Stimulated activated CD8-positive, alpha-beta memory T cell treated with anti-CD3 and anti-CD28 coated beads, Interleukin-12 subunit alpha, Interleukin-12 subunit beta, amount 100 ng/mL, for 24 hours (primary cell): ENCODE data around the gene UBN2.
A peak's percentile ranks its signal among the peaks of the same experiment; 100 is the strongest.
"Not testable (repeated sequence)": the region's sequence is repeated elsewhere in the genome, so short reads cannot be mapped to it uniquely, and the experiment has no call there.

Experiments
- DNase-seq: peaks from one replicate; pipeline ENCODE4 v3.0.0-alpha.2; 2020; ENCODE audit errors: extremely low read depth

Gene UBN2

DNA sequence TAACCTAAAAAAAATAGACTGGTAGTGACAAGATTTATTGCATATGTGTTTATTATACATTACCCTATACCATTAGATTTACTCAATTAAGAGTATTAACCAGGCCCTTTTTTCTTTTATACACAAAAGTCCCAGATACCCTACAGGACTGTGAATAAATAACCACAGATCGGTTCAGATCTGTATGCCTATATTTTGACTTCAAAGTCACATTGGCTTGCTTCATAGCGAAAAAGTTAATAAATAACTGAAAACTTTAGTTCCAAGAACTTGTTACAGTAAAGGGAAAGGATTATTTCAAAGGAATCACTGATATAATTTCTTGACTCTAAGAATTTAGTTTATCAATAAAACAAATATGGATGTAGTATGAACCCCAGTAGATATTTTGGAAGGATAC lies 68.3 kb downstream of the UBN2 start:
- no peak for DNase-seq

DNA sequence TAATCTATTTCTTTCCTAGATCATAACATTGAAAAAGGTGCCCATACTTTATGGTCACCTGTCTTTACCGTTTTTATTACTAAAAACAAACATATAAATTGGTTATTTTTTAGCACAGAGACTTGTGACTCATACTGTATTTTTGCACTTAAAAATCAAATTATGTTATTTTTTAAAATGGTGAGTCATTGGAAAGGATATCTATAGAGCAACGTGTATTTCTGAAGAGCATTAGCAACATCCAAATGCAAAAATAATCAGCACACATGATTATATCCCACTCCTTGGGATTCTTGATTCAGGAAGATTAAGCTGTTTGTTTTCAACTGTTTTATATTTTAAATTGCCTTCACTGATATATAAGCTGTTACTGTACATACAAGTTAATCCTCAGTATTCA lies 69.4 kb downstream of the UBN2 start:
- no peak for DNase-seq

DNA sequence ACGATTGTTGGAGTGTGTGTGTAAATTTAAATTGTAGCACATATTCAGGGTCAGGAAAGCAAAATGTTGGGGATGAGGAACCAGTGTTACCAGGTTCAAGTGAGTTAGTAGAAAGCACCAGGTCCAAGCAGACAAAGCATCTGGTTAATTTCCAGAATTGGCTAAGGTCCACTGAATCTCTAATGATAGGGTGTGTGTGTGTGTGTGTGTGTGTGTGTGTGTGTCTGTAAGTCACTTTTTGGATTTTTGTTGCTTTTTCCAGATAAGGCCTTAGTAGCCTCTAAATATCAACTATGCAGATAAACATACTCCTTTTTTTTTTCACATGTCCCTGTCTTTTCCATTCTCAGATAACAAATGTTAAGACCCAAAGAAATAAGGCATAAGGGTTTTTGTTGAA lies 73.5 kb downstream of the UBN2 start:
- DNase-seq: no peak

DNA sequence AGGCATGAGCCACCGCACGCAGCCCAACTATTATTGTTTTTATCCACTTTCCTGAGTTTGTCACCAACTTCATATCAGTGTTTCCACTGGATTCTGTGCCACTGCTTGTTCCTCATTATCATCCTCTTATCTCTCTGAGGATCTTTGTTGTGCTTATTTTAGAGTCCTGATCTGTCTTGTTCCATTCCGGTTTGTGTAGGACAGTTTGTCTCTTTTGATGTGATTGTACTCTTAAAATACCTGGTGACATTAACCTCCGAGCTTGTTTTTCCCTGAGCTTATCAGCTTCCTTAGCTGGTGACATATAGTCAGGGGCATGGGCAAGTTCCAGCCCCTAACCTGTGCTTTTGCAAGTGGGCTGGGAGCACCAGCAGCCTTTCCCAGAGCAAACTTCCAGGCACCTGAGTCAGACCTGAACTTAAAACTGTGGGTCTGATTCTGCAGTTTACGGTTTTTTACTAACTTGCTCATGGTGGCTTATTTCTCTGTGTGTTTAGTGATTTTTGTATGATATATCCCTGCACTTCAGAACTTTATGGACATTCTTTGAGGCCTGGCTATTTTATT lies 87.0 kb downstream of the UBN2 start:
- no peak for DNase-seq

DNA sequence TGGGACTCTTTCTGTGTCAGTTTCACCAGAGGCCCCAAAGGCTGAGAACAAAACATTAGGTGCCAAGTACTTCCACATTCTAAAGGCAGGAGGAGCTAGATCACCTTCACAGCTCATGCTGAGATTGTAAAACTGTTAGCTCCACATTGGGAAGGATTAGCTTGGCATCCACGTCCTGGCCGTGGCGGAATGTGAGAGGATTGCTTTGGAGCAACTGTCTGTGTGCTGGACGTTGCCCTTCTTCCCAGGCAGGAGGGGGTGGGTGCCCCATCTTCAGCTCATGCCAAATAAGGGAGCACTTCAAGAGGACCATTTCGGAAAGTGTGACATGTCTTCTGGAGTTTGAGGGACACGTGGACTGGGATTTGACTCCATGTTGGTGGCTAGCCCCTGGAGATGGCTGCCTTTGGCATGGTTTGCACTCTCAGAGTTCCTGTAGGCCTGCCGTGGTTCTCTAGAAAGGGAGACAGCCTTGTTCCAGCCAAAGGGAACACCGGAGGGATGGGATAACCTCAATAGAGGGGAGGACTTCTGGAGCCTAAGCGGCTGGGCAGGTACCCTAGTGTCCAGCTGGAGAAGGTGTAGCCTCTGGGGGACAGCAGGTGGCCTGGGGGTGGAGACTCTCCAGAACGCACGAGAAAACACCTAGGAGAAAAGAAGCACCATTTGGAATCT lies 90.2 kb downstream of the UBN2 start:
- no peak for DNase-seq

DNA sequence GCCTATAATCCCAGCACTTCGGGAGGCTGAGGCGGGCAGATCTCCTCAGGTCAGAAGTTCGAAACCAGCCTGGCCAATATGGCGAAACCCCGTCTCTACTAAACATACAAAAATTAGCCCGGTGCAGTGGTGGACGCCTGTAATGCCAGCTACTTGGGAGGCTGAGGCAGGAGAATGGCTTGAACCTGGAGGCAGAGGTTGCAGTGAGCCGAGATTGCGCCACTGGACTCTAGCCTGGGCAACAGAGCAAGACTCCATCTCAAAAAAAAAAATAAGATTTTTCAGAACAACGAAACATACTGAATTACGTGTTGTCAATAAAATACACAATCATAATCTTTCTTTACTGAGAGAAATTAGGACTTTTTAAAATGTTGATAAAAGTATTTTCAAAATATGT lies 93.7 kb downstream of the UBN2 start:
- DNase-seq: not testable (repeated sequence)

DNA sequence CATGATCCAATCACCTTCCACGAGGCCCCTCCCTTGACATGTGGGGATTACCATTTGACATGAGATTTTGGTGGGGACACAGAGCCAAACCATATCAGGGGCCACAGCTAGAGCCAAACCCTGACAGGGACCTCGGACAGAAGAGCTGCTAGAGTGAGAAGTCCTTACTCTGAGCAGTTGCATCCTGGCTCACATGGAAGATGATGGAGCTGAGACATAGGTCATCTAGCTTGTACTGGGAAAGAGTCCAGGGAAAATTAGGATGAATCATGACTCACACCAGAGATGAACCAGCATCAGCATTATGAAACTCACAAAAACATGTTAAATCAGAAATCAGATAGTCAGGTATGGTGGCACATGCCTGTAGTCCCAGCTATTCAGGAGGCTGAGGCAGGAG lies 97.3 kb downstream of the UBN2 start:
- DNase-seq: no peak

DNA sequence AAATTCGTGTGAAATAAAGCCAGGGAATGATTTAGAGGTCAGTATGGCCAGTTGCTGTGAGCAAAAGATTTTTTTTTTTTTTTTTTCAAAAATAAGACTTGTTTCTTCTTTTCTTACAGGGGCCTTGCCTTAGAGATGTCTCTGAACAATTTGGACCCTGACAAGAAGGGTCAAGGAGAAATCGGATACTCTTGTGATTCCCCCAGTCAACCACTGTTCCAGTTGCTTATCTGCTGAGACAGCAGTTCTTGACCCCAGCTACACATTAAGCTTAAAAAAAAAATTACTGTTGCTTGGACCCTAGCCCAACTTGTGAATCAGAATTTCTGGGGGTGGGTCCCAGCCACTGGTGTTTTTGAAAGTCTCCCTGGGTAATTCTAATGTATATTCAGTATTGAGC lies 98.1 kb downstream of the UBN2 start:
- DNase-seq: no peak

DNA sequence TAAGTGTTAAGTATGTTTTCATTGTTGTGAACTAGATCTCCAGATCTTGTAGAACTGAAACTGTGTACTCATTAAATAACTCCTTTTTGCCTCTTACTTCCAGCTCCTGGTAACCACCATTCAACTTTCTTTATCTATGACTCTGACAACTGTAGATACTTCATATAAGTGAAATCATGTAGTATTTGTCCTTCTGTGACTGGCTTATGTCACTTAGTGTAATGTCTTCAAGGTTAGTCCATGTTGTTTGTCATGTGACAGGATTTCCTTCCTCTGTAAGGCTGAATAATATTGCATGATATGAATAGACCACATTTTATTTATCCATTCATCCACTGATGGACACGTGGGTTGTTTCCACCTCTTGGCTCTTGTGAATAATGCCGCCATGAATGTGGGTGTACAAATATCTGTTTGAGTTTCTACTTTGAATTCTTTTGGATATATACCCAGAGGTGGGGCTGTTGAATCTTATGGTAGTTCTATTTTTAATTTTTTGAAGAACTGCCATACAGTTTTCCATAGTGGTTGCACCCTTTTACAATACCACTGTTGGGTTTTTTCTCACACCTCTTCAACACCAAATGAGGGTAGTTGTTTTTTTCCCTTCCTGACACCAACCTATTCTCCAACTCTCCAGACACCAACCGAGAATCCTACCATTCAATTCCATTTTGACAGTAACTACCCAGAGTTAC lies 99.4 kb downstream of the UBN2 start:
- no peak for DNase-seq

DNA sequence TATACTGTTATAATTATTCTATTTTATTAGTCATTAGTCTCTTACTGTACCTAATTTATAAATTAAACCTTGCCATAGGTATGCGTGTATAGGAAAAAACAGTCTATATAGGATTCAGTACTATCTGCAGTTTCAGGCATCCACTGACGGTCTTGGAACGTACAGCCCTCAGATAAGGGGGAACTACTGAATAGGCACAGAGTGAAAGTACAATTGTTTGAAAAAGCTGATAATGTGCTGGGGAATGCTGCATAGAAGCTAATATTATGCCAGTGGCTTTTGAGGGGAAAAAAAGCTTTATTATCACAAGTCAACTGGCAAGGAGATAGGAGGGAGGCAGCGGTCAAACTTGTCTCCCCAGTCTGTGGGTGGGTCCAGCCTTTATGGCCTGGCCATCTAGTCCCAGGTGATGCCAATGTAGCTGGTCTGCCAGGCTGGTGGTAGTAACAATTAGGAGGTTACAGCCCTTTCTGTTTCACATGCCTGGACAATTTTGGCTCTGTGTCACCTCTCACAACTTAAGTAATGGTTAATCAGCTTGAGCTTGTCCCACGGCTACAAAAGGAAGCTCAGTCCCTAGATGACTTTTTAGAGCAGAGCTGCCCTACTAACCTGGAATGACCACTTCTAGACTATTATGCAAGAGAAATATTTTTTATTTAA lies 101.8 kb downstream of the UBN2 start:
- DNase-seq: no peak

DNA sequence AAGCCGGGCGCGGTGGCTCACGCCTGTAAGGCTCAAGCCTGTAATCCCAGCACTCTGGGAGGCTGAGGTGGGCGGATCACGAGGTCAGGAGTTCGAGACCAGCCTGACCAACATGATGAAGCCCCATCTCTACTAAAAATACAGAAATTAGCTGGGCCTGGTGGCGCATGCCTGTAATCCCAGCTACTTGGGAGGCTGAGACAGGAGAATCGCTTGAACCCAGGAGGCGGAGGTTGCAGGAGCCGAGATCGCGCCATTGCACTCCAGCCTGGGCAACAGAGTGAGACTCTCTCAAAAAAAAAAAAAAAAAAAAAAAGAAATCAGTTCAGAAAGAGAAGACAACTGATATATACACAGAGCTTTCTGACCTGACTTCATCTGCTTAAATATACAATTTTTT lies 102.4 kb downstream of the UBN2 start:
- not testable (repeated sequence) for DNase-seq

DNA sequence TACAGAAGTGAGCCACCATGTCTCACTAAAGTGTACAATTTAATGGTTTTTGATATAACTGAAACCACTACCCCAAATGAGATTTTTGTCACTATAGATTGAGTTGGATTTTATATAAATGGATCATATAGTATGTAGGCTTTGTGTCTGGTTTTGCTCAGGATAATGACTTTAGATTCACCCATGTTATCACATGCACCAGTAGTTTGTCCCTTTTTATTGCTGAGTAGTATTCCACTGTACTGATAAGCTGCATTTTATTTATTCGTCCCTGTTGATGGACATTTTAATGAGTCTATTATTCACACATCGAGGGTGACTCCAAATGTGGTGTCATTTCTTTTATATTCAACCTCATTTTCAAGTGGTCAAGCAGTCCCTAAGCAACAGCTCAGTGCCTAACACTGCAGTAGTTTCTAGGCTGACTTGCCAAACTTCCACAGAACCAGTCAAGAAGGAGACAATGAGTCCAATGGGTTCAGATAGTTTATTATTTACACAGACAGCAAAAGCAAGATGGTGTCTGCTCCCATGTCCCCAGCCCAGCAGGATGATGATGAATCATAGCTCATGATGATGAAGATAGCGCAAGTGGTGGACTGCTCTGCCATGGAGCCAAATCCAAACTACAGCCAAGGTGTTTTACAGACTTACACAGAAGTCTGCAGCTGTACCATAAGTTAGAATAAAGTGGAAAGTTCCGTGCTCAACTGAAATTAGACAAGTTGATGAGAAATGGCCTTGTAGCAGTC lies 103.5 kb downstream of the UBN2 start:
- no peak for DNase-seq

DNA sequence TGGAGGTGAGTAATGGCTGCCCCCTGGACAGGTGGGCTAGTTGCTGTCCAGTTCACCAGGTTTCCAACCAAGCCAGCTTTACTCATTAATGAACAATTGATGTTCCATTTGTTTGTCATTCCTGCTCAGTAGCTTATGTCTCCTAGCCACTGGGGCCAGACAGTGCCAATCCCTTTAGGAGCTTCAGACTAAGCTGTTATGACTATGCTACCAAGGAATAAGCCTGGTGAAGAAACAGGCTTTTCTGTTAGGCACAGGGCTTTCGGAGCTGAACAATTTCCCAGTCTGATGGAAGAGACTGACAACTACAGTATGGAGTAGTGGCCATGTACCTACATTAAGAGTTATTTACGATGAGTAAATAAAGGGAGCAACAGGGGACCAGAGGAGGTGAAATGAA lies 108.0 kb downstream of the UBN2 start:
- no peak for DNase-seq

DNA sequence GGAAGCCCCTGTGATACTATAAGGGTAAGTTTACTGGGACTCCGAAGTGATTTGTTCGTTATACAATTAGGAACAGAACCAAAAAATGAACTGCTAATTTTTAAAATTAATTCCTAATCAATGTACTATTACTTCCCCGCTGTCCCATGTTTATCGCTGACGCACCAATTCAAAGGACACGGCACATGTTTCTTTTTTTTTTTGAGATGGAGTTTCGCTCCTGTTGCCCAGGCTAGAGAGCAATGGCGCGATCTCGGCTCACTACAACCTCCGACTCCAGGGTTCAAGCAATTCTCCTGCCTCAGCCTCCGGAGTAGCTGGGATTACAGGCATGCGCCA lies 108.6 kb downstream of the UBN2 start:
- no peak for DNase-seq

DNA sequence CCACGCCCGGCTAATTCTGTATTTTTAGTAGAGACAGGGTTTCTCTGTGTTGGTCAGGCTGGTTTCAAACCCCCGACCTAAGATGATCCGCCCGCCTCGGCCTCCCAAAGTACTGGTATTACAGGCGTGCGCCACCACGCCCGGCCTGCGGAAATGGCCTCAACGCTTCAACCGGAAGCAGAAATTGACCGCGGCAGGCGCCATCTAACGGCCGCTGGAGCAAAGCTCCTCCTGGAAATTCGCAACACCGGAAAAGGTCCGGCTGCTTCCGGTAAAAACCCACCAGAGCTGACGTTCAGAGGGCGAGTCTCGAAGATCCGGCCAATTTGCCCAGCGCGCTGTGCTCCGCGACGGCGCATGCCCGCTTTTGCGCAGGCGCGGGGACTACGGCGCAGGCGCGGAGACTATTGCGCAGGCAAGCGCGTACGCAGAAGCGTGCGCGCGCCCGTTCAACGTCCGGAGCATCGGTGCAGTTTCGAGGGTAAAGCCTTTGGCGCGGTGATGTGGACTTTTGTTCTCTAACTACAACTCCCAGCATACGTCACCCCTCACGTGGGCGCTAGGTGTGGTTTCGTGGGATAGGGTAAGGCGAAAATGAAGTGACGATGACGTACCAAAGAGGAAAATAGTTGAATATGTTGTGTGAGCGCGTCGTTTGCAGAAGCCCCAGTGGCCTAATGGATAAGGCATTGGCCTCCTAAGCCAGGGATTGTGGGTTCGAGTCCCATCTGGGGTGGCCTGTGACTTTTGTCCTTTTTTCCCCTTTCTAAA lies 109.2 kb downstream of the UBN2 start:
- DNase-seq: peak; percentile 92

DNA sequence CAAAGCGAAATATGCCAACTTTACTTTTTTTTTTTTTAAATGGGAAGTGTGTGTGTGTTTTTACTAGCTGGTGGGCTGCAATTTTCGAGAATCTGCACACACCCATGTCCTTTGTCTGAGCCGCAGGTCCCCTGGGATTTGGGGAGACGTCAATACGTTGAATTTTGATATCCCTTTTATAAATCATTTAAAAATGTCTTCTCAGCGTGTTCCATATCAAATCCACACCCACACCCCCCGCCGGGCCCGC lies 109.7 kb downstream of the UBN2 start:
- no peak for DNase-seq

DNA sequence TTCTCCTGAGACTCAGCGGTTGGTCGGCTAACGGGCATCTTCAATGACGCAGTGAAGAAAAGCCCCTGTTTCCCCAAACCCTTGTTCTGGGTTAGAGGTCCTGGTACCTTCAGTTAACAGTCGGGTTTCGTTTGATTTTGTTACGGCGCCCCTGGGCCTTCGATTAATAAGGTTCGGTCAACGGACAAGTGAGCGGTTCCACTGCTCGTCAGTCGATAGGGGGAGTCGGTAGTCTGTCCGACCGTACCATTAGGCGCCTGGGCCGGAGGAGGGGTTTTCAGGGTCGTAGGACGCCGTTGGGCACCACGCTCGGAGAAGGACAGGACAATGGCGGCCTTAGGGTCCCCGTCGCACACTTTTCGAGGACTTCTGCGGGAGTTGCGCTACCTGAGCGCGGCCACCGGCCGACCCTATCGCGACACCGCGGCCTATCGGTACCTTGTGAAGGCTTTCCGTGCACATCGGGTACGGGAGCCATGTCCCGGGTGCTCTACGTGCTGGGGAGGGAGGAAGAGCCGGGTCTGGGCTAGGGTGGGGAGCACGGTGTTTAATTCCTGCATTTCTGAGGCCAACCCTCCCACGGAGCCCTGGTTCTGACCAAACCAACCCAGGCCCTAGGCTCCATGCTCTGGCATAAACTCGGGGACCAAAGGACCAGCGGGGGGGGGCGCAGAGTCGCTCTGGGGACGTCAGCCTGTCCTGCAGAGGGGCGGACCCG lies 110.2 kb downstream of the UBN2 start, which contains the start of gene FMC1:
FMC1 (plus strand) TSS at position 280 of the 718 bp plus-strand sequence; CDS start at position 328, 48 bp downstream.
- DNase-seq: peak; percentile 69

DNA sequence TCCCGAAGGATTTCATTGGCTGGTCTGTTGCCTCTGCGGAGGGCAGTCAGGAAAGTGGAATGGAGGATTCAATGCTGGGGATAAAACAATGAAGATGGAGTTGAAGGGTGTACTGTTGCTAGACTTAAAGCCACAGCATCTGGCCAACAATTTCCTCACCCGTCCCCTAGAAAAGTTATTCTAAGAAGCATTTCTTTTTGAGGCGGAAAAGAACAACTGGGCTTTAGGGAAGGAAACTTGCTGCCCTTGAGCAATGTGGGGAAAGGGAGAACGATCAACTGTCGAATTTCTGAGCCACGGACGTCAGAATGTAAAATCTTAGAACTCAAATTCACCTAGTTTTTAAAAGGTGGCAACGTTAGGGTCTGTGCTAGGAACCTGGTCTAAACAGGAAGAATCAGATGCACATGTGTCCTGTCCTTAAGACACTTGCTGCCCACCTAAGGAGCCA lies 110.8 kb downstream of the UBN2 start:
- no peak for DNase-seq

DNA sequence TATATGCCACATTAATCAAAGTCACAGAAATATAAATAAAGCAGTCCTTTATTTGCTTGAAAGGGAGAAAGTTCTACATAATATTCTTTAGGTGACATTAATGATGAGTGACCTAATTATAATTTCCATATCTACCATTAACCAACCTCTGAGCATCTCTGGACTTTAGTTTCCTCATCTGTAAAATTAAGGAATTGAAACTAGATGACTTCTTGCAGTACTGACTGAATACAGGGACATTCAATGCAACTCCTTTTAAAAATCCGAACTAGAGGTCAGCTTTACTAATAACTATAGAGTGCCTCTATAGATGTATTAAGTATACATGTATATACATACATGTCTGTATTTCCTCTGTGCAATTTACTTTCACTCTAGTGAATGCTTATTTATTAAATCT lies 114.0 kb downstream of the UBN2 start:
- DNase-seq: no peak

DNA sequence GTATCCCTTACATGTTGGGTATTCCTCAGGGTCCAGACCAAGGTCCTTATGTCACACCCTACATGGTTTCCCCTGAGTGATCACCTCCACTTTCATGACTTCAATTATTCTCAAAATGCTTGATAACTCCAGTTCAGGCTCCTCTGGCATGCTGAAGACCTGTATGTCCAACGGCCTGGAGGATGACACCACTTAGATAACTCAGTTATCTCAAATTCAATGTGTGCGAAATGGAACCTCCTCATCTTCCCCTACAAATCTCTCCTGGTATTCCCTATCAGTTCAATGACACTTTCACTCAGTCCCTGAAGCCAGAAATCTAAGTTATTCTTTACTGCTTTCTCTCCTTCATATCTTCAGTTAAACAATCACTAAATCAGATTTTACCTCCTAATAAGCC lies 120.0 kb downstream of the UBN2 start:
- DNase-seq: no peak

DNA sequence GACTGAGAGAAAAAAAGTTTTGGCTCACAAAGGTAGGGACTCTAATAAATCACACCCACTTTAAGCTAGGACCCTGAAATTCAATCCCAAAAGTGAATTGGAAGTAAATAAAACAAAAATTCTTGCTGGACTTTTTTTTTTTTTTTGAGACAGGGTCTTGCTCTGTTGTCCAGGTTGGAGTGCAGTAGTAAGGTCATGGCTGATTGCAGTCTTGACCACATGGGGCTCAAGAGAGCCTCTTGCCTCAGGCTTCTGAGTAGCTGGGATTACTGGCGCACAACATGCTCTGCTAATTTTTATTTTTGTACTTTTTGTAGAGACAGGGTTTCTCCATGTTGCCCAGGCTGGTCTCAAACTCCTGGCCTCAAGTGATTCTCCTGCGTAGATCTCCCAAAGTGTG lies 123.7 kb downstream of the UBN2 start:
- DNase-seq: no peak
